GM12878 (cell line): ENCODE data around the gene PPP1R17. TPM values are rescaled to one million over a fixed set of nuclear protein-coding genes. Genes with fewer than 3 reads are reported as not detected.

Experiments
- CREB1 ChIP-seq: IDR thresholded peaks from 2 replicates; pipeline ENCODE4 v1.6.1; 2012; ENCODE audit warnings: low read depth, mild to moderate bottlenecking, inconsistent platforms
- EP300 ChIP-seq, 2 experiments: fragments of 150-350 bp in 1 of 2; IDR thresholded peaks; 2 replicates each; pipeline ENCODE4 v1.6.1; 2011 to 2012; ENCODE audit warnings: low read depth in 2 of 2, low read length in 2 of 2, borderline replicate concordance in 1 of 2, improper control_type of control experiment in 1 of 2, inconsistent platforms in 1 of 2; ENCODE audit not compliant: control insufficient read depth in 1 of 2
- JUND ChIP-seq: IDR thresholded peaks from 2 replicates; pipeline ENCODE4 v1.6.1; 2012; ENCODE audit warnings: low read depth, mild to moderate bottlenecking, low read length, improper control_type of control experiment, moderate library complexity
- MTA3 ChIP-seq: IDR thresholded peaks from 2 replicates; pipeline ENCODE4 v1.6.1; 2012; ENCODE audit warnings: low read length, inconsistent platforms, borderline replicate concordance
- SIN3A ChIP-seq: IDR thresholded peaks from 2 replicates; pipeline ENCODE4 v1.6.1; 2012; ENCODE audit warnings: low read depth, low read length, improper control_type of control experiment
- ZNF592 ChIP-seq: fragments of 450-650 bp; IDR thresholded peaks from 2 replicates; pipeline ENCODE4 v1.6.1; 2017; ENCODE audit warnings: mild to moderate bottlenecking, moderate library complexity
- polyA plus RNA-seq, 11 experiments: library from polyadenylated mRNA; depleted of rRNA in 4 of 11; unstranded in 6 of 11; stranded (reverse) in 5 of 11; fragments of >200 nt; fragmentation: Nextera tagmentation in 4 of 11; fragmentation: Illumina TruSeq in 1 of 11; extraction: Ambion mirVana in 4 of 11; extraction: Trizol in 1 of 11; gene quantifications; 1 replicate in 1 of 11; 2 replicates in 10 of 11; pipeline versions ENCODE4 v1.2.1 to v1.2.3, GENCODE V29; 2011 to 2016; ENCODE audit warnings: inconsistent platforms in 2 of 11, missing spikeins in 2 of 11, low read depth in 1 of 11
- total RNA-seq, 4 experiments: library from RNA; depleted of rRNA in 3 of 4; stranded (reverse); fragments of >200 nt in 3 of 4; fragmentation: Illumina TruSeq in 1 of 4; extraction: Trizol in 1 of 4; gene quantifications; 2 replicates each; pipeline versions ENCODE4 v1.2.1 to v1.2.3, GENCODE V29; 2013 to 2021
- TF ChIP-seq, protein P1 (sequence below): IDR thresholded peaks from 2 replicates; pipeline ENCODE4 v1.6.1; 2012; ENCODE audit warnings: low read depth, low read length, improper control_type of control experiment

The PPP1R17 gene
- total and polyA plus RNA-seq, 10 of the 15 experiments (the other 5 are each of a cell fraction or from before 2014, with no cell fraction given) = 0.05 to 0.28 (median 0.19) TPM; not detected in 7

- TF ChIP-seq SIN3A (no peak), MTA3 (no peak), EP300 (IDR thresholded peaks at IDR 0.05; ENCODE audit: borderline replicate concordance in 1 of 2, control insufficient read depth in 1 of 2, low read depth in 2 of 2, low read length in 2 of 2) (no peak), ZNF592 (no peak), CREB1 (no peak), JUND (no peak)
- TF ChIP-seq, protein P1, sequence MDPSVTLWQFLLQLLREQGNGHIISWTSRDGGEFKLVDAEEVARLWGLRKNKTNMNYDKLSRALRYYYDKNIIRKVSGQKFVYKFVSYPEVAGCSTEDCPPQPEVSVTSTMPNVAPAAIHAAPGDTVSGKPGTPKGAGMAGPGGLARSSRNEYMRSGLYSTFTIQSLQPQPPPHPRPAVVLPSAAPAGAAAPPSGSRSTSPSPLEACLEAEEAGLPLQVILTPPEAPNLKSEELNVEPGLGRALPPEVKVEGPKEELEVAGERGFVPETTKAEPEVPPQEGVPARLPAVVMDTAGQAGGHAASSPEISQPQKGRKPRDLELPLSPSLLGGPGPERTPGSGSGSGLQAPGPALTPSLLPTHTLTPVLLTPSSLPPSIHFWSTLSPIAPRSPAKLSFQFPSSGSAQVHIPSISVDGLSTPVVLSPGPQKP = no peak
- TF ChIP-seq, all 136 proteins: peak for 0
These were observed 60.5 kb downstream of the PPP1R17 start (continued) for GRCh38 chr7:31747553-31747952.
